Ecto neural progenitor cell (in vitro differentiated cells): ENCODE results near the gene MYO1E.
"Not testable (repeated sequence)": the region's sequence is repeated elsewhere in the genome, so short reads cannot be mapped to it uniquely, and the experiment has no call there.

Experiments
- DNase-seq: peaks from one replicate; pipeline ENCODE4 v3.0.0-alpha.2; 2018; ENCODE audit warnings: low spot score

Gene MYO1E

GRCh38 chr15:59387196-59387878 lies 14.7 kb upstream of the MYO1E start:
- DNase-seq, result not testable (repeated sequence)

GRCh38 chr15:59385171-59385570 lies 12.5 kb upstream of the MYO1E start:
- DNase-seq, result no peak

GRCh38 chr15:59384507-59384906 lies 11.8 kb upstream of the MYO1E start:
- no peak for DNase-seq

GRCh38 chr15:59380902-59381610 lies 8.4 kb upstream of the MYO1E start:
- no peak for DNase-seq

- DNase-seq, result no peak
These were observed 6.9 kb upstream of the MYO1E start for GRCh38 chr15:59379531-59379930.

GRCh38 chr15:59378855-59379254 lies 6.2 kb upstream of the MYO1E start:
- DNase-seq, result no peak

GRCh38 chr15:59377924-59378323 lies 5.3 kb upstream of the MYO1E start:
- DNase-seq, result no peak

GRCh38 chr15:59376733-59377132 lies 4.1 kb upstream of the MYO1E start:
- no peak for DNase-seq

GRCh38 chr15:59373215-59373614 lies 544 bp upstream of the MYO1E start:
- DNase-seq, result no peak

GRCh38 chr15:59371458-59372351 lies 966 bp downstream of the MYO1E start:
- no peak for DNase-seq

- no peak for DNase-seq
These were observed 3.1 kb downstream of the MYO1E start for GRCh38 chr15:59369597-59369996.

GRCh38 chr15:59367022-59367451 lies 5.6 kb downstream of the MYO1E start:
- no peak for DNase-seq

GRCh38 chr15:59366333-59367021 lies 6.2 kb downstream of the MYO1E start:
- DNase-seq, result no peak

GRCh38 chr15:59364248-59364647 lies 8.4 kb downstream of the MYO1E start:
- no peak for DNase-seq

GRCh38 chr15:59362331-59362730 lies 10.3 kb downstream of the MYO1E start:
- DNase-seq, result no peak

- DNase-seq, result no peak
These were observed 11.8 kb downstream of the MYO1E start for GRCh38 chr15:59360896-59361295.

GRCh38 chr15:59360305-59360704 lies 12.4 kb downstream of the MYO1E start:
- no peak for DNase-seq

GRCh38 chr15:59355730-59356129 lies 16.9 kb downstream of the MYO1E start:
- DNase-seq, result no peak

GRCh38 chr15:59354417-59355031 lies 18.1 kb downstream of the MYO1E start:
- no peak for DNase-seq

GRCh38 chr15:59353994-59354416 lies 18.7 kb downstream of the MYO1E start:
- DNase-seq, result no peak

GRCh38 chr15:59352683-59353082 lies 20.0 kb downstream of the MYO1E start:
- DNase-seq, result no peak

GRCh38 chr15:59352189-59352588 lies 20.5 kb downstream of the MYO1E start:
- DNase-seq, result no peak
